Stimulated activated CD4-positive, alpha-beta T cell treated with anti-CD3 and anti-CD28 coated beads, Interleukin-15, amount 100 ng/mL, for 1 hour (primary cell): ENCODE measurements around the gene MOV10L1.

Source experiments
- DNase-seq, 2 donors: peaks; one replicate each; pipeline ENCODE4 v3.0.0-alpha.2; 2020; ENCODE audit warnings: low read depth in 1 of 2, low spot score in 1 of 2

Gene MOV10L1

DNA sequence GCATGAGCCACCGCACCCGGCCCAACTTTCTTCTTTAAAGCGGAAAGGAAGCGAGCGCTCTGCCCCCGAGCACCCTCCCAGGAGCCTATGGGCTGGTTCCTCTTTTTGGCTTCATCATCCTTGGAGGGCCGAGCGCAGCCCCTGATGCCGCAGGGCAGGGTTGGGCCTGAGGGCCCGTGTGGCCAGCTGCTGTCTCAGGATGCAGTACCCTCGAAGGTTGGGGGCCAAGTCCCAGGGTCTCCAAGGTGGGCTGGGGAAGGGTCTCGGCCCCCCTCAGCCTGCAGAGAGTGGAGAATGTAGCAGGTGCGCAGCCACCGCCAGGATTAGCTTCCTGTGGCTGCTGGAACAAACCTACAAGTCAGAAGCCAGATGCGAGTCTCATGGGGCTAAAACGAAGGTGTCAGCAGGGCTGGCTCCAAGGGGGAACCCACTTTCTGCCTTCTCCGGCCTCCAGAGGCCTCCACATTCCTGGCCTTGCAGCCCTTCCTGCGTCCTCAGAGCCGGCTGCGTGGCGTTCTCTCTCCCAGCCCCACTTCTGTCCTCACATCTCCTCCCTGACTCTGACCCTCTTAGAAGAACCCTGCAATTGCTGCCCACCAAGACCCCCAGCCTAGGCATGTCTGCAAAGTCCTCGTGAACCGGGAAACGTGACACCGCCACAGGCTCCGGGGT, 83.6 kb downstream of the MOV10L1 start:
- DNase-seq = no peak

DNA sequence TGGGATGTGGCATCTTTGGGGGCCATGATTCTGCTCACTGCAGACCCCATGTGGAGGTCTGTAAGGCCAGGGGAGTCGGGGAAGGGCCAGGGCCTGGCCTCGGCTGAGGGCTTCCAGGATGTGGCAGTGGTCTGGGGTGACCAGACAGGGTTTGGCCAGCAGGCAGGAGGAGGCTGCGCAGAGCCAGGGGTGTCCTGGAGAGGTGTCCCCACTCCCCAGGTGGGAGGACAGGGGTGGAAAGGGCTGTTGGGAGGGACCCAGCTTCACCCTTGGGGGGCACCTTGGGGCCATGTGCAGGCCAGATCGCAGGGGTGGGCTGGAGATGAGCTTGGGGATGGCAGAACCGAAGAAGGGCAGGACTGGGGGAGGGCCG, 84.2 kb downstream of the MOV10L1 start:
- no peak for DNase-seq

DNA sequence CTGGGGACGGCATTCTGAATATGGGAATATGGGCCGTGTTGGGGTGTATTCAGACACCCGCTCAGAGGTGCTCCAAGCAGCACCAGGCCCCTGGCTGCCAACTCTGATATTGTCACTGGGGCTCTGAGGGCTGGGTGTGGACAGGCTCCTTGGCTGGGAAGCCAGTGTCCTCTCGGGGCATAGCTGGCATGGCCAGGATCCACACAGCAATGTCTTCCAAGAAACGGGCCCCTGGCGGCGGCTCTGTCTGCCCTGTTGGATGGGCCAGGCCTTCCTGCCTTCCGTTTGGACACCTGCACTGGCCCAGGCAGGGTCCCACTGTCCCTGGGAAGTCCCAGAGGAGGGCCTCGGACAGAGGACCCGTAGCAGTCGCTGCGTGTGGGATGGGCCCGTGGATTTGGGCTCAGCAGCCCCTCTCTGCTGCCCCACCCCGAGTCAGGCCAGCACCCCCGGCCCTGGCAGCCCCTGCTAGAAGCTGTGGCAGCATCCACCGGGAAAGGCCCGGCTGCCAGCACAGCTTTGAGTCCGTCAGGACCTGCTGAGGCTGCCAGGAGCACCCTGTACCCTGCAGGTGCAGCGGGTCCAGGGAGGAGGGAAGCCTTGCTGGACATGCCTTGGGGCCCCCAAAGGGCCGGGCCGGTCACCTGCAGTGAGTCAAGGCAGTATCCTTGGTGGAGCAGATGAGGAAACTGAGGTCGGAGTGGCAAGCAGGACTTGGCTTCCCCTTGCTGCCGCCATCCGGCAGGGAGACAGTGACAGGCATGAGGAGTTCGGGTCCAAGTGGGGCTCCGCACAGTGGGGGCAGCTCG, 84.8 kb downstream of the MOV10L1 start:
- no peak for DNase-seq

DNA sequence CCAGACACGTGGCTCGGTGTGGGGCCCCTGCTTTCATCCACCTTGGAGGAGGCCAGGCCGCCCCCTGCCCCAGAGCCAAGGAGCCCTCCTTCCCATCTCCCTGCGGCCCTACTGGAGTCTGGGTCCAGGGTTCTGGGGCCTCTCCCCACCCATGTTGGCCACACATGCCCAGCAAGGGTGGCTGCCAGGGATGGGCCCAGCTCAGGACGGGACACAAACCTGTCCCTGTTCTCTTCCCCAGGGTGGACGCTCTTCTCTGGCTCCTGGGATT, 85.3 kb downstream of the MOV10L1 start:
- DNase-seq = no peak

DNA sequence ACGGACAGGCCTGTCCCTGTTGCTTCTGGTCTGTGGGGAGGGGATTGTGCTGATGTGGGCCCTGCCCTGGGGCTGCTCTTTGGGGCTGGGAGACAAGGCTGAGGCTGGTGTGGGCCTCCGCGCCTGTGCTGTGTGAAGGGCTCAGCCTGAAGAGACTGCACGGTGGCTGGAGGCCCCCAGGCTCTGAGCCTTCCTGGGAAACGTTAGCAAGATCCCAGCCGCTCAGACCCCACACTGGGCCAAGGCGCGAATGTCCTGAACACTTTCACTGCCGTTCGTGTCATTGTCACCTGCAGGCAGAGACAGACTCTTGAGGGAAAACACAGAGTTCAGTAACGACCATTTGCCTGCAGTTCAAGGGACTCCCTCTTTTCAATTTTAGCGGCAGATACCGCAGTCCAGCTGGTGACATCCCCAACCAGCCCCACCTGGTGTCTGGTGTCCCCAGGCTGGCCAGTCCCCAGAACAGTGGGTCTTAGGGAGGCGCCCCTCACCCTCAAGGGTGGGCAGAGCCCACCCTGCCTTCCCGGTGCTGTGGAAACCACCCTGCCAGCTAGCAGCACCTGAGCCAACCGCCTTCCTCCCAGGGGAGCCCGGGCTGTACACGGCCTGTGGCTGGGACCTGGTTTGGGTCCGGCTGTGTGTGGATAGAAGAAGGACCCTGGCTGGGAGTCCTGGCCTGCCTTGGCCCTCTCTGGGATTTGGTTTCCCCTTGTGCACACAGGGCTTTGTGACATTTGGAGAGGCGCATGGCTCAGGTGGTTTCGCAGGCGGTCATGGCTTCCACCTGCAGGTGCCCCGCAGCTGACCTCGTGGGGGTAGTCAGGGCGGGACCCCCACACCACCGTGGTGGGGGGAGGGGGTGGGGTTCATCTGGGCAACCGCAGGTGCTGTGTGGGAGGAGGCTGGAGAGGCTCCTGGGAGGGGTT, 86.4 kb downstream of the MOV10L1 start:
- no peak for DNase-seq

DNA sequence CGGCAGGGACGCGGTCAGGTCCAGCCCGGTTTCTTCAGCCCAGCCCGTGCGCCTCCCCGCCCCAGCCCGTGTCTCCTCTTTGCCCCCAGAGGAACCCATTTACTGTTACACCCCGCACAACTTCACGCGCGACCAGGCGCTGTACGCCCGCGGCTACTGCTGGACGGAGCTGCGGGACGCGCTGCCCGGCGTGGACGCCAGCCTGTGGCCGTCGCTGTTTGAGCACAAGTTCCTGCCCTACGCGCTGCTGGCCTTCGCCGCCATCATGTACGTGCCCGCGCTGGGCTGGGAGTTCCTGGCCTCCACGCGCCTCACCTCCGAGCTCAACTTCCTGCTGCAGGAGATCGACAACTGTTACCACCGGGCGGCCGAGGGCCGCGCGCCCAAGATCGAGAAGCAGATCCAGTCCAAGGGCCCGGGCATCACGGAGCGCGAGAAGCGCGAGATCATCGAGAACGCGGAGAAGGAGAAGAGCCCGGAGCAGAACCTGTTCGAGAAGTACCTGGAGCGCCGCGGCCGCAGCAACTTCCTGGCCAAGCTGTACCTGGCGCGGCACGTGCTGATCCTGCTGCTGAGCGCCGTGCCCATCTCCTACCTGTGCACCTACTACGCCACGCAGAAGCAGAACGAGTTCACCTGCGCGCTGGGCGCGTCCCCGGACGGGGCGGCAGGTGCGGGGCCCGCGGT, 87.2 kb downstream of the MOV10L1 start:
- no peak for DNase-seq

DNA sequence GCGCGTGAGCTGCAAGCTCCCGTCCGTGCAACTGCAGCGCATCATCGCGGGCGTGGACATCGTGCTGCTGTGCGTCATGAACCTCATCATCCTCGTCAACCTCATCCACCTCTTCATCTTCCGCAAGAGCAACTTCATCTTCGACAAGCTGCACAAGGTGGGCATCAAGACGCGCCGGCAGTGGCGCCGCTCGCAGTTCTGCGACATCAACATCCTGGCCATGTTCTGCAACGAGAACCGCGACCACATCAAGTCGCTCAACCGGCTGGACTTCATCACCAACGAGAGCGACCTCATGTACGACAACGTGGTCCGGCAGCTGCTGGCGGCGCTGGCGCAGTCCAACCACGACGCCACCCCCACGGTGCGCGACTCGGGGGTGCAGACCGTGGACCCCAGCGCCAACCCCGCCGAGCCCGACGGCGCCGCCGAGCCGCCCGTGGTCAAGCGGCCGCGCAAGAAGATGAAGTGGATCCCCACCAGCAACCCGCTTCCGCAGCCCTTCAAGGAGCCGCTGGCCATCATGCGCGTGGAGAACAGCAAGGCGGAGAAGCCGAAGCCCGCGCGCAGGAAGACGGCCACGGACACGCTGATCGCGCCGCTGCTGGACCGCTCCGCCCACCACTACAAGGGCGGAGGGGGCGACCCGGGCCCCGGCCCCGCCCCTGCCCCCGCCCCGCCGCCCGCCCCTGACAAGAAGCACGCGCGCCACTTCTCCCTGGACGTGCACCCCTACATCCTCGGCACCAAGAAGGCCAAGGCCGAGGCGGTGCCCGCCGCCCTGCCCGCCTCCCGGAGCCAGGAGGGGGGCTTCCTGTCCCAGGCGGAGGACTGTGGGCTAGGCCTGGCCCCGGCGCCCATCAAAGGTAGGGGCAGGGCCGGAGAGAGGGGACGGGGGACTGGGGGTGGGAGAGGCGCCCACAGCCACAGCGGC, 88.0 kb downstream of the MOV10L1 start:
- DNase-seq = no peak

DNA sequence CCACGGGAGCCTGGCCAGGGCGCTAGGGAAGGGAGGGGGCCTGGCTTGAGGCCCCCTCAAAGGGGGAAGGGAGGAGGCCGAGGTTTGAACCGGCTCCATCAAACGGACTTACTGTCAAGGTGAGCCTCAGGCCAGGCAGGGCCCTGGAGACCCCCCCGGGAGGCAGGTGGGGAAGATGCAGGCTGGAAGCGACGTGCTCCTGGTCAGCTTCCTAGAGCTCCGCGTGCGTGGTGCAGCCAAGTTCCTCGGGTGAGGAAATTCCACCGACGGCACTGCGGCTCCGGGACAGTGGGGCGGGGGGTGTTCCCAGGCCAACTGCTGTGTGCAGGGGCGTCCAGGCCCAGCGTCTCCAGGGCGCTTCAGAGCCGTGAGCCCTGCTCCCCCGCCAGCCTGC, 88.7 kb downstream of the MOV10L1 start:
- no peak for DNase-seq

DNA sequence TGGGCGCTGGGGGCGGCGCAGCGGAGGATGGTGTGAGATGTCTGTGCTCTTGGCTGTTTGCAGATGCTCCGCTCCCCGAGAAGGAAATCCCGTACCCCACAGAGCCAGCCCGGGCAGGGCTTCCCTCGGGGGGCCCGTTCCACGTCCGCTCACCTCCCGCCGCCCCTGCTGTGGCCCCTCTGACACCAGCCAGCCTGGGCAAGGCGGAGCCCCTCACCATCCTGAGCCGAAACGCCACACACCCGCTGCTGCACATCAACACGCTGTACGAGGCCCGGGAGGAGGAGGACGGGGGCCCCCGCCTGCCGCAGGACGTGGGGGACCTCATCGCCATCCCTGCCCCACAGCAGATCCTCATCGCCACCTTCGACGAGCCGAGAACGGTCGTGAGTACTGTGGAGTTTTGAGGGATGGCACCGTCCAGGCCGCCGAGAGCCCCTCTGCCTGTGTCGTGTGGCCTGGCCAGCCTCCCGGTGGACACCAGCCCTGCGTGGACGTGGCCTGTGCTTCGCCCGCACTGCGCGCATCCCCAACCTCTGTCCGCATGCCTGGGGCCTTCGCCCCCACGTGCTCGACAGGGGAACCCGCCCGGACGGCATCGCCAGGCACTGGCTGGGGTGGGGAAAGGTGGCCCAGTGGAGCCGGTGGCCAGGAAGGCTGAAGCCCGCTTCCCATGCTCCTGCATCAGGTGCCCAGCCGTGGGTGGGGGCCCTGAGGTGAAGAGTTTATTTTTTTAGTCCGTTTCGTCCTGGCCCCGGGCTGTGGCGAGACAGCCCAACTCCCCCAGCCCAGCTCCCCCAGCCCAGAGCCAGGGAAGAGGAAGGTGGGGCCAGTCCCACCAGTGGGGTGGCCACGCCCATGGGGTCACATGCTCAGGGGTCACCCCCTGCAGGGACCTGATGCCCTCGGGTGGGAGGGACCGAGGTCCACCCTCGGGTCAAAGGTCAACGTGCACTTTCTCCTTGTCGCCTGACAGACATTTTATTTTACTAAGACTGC, 89.4 kb downstream of the MOV10L1 start:
- no peak for DNase-seq

DNA sequence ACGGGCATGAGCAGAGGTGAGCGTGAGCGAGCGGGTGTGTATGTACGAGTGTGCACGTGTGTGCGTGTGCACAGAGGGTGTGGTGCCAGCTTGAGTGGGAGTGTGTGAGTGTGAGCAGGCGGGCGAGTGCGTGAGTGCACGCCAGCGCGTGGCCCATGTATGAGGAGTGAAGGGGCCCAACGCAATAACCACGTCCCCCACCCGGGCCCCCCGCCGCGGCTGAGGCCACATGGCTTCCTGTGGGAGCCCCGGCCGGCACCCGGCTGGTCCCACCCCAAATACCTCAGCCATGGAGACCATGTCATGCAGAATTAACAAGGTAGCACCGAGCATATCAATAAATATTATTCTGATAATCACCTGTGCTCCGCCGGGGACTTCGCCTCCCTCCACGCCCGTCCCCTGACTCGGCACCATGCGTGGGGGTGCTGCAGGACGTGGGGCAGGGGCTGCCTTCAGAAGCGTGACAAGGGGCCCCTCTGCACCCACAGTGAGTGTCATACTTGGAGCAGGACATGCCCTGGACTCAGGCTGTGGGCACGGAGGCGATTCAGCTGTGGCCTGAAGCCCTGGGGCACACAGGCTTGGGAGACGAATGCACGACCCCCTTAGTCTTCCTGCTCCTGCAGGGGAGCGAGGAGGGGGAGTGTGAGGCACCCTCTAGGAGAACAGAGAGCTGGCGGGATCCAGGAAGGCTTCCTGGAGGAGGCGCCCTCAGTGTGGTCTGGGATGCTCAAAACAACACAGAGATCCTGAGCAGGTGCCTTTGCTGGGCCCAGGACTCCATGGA, 90.3 kb downstream of the MOV10L1 start:
- no peak for DNase-seq

DNA sequence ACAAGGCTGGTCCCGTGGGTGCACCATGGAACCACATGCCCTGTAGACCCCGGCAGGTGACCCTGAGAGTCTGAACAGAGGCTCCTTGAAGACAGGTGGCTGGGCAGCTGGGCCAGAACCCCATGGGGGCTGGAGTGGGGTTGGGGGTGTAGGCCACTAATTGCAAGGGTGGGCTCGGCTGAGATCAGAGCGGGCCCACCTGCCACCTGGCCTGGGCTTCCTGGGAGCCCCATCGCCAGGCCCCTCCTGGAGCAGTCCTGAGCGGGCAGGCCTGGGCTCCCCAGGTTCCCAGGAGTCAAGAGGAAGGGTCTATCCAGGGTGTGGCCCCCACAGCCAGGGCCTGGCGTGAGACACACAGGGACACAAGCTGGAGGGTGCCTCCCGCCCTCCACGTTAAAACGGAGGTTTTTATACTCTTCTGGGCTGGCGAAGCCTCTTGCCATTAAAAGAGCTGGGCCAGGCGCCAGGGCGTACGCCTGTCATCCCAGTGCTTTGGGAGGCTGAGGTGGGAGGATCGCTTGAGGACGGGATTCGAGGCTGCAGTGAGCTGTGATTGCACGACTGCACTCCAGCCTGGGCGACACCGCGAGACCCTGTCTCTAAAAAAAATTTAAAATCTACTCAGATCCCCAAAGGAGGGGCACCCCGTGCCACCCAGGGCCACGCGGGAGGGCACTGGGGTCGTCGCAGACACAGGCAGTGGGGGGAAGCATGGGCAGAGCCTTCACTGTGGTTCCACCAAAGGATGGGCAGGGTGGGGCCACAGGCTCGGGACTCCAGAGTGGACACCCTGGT, 91.1 kb downstream of the MOV10L1 start:
- DNase-seq = no peak

DNA sequence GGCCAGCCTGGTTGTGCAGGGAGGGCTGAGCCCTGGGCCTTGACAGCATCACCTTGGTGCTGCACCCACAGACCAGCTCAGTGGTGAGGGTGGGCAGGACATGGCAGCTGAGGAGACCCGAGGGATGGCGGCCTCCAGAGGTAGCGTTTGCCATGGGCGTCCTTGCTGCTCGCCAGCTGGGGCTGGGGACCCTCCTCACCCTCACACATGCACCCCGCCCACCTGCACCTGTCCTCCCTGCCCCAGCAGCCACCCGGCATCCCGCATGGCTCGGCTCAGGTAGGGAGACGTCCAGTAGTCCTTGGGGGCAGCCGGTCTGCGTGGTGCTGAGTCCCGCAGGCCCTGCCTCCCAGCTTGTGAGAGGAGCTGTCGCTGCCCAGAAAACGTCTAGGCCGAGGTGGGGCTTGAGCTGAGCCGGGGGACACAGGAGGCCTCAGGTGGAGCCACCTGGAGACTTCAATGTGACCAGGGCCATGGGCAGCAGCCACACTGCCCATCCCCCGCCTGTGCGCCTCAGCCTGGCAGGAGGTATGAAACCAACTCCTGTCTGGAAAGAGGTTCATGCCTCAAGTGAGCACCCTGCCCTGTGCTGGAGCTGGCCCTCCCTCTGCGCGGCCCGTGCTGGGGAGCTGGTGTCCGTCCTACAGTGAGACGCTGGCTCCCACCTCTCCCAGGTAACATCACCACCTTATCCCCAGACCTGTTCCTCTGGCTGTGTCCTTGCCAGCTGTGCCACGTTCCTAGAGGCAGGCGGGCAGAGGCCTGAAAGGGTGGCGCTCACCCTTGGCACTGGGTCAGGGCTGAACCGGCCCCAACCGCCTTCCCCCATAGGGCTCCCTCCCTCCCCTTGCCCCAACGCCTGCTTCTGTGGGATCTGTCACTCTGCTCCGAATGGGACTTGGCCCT, 92.6 kb downstream of the MOV10L1 start:
- DNase-seq = no peak

DNA sequence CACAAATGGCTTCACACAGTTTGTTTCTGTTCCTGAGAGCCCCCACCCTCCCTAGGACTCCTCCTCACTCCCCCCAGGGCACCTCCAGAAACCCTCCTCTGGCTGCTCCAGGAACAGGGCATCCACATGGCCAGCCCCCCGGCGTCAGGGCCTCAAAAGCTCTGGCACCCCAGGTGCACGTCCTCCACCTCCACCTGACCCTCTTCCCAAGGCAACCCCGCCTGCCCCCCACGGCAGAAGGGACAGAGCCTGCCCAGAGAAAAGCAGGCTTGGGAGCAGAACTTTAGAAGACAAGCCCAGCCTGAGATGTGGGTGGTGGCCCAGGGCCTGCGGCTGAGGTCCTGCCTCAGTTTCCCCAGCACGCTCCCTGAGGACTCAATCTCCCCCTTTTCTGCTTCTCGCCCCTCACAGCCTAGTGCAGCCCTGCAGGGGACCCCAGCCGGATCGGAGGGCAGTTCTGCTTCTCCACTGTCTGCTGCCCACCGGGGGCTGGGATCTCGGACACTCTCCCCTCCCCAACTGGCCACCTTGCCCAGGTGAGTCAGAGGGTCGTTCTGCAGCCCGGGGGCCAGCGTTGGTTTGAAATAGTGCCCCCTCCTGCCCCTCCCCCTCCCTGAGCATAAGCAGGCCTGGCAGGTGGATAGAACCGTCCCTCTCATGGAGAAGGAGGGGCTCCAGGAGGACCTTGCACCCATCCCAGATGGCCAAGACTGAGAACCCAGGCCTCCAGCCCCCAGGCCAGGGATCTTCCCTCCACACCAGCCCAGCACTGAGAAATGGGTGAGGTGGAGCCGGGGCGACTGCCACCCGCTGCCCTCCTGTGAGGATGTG, 93.5 kb downstream of the MOV10L1 start:
- DNase-seq = no peak

DNA sequence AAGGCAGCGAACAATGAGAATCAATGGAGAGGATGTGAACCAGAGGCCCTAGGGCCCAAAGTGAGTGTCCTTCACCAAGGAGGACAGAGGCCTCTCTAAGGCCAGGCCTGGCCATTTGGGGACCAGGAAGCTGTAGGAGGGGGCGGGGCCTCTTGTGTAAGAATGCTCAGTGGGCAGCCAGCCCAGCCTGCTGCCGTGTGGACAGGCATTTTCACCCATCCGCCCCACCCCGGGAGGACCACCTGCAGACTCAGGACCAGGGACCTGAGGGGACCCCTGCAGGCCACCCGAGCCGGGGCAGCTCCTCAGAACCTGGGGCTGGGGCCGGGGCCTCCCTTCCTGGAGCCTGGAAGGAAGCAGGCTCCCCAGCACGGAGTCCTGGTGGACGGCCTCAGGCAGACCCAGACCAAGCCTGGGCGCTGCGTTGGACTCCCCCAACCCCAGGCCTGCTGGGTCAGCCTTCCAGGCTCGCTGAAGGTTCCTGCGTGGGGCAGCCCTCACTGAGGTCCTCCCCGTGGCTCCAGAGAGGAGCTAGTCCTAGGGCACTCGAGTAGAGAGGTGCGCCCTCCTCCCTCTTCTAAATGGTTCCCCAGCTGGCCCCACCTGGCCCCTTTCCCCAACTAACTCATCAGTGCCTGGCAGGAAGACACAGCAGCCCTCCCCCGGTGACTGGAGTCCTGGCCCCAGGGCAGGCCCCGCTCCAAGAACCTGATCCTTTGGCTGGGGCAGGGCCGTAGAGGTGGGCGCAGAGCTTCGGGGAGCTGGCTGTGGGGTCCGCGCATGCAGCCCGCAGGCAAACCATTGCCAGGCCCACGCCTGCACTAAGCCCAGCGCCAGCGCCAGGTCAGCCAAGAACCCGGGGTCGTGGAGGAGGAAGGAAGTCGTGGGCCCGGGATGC, 94.4 kb downstream of the MOV10L1 start:
- DNase-seq = no peak
